WERI-Rb-1 (cell line): ENCODE measurements around the gene ARX.

Experiments used
- DNase-seq: peaks from one replicate; pipeline ENCODE4 v3.0.0-alpha.2; 2020
- H3K27ac ChIP-seq: fragments of 250-450 bp; sonication (Bioruptor Pico); 2 replicates; pipeline ENCODE4 v1.5.1; 2020; ENCODE audit warnings: mild to moderate bottlenecking, moderate library complexity
- H3K27me3 ChIP-seq: fragments of 250-450 bp; sonication (Bioruptor Pico); 2 replicates; pipeline ENCODE4 v1.5.1; 2021; ENCODE audit warnings: mild to moderate bottlenecking, low read depth, moderate library complexity; ENCODE audit not compliant: insufficient read depth, severe bottlenecking
- H3K36me3 ChIP-seq: fragments of 250-450 bp; sonication (Bioruptor Pico); 2 replicates; pipeline ENCODE4 v1.5.1; 2020; ENCODE audit warnings: mild to moderate bottlenecking, moderate library complexity
- H3K4me3 ChIP-seq: 2 replicates; pipeline ENCODE4 v1.5.1; 2011; ENCODE audit warnings: low read depth, mild to moderate bottlenecking, control low read depth, low read length
- H3K9me3 ChIP-seq: fragments of 250-450 bp; sonication (Bioruptor Pico); 2 replicates; pipeline ENCODE4 v1.5.1; 2021; ENCODE audit warnings: mild to moderate bottlenecking, moderate library complexity; ENCODE audit not compliant: severe bottlenecking
- TF ChIP-seq, protein P1 (sequence below): IDR thresholded peaks from 2 replicates; pipeline ENCODE4 v1.5.1; 2011; ENCODE audit warnings: low read depth, mild to moderate bottlenecking, control low read depth, inconsistent platforms, low read length

The ARX gene

DNA sequence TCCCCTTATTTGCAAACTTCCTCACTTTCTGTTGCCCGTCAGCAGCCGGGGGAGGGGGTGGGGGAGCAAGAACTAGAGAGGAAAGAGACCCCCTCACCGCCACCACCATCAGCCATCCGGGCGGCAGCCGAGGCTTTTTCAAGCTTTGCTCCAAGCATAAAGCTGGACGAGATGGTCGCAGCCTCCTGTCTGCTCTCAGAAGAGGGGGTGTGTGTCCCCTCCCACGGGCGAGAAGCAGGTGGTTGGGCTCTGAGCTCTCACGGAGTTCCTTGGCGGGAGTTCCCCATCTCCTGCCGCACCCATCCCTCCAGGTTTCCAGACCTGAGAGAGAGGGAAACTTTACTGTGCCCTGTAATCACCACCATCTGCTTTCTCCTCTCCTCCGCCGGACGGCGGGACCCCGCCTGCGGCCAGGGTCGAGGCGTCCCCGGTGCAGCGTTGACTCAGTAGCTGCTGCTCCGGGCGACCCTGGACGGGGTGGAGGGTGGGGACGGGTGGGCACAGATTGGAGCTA, 4.7 kb upstream of the ARX start:
- no peak for DNase-seq
- Histone ChIP-seq H3K9me3 (peaks cover 4% of the 10 kb centered on the region), H3K27ac (no peak overlapping the region), H3K36me3 (no peaks in the 10 kb centered on the region), H3K27me3 (peaks cover 84% of the 10 kb centered on the region), H3K4me3 (peak overlapping the region; percentile 7)
- TF ChIP-seq, protein P1, sequence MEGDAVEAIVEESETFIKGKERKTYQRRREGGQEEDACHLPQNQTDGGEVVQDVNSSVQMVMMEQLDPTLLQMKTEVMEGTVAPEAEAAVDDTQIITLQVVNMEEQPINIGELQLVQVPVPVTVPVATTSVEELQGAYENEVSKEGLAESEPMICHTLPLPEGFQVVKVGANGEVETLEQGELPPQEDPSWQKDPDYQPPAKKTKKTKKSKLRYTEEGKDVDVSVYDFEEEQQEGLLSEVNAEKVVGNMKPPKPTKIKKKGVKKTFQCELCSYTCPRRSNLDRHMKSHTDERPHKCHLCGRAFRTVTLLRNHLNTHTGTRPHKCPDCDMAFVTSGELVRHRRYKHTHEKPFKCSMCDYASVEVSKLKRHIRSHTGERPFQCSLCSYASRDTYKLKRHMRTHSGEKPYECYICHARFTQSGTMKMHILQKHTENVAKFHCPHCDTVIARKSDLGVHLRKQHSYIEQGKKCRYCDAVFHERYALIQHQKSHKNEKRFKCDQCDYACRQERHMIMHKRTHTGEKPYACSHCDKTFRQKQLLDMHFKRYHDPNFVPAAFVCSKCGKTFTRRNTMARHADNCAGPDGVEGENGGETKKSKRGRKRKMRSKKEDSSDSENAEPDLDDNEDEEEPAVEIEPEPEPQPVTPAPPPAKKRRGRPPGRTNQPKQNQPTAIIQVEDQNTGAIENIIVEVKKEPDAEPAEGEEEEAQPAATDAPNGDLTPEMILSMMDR, result no peak

DNA sequence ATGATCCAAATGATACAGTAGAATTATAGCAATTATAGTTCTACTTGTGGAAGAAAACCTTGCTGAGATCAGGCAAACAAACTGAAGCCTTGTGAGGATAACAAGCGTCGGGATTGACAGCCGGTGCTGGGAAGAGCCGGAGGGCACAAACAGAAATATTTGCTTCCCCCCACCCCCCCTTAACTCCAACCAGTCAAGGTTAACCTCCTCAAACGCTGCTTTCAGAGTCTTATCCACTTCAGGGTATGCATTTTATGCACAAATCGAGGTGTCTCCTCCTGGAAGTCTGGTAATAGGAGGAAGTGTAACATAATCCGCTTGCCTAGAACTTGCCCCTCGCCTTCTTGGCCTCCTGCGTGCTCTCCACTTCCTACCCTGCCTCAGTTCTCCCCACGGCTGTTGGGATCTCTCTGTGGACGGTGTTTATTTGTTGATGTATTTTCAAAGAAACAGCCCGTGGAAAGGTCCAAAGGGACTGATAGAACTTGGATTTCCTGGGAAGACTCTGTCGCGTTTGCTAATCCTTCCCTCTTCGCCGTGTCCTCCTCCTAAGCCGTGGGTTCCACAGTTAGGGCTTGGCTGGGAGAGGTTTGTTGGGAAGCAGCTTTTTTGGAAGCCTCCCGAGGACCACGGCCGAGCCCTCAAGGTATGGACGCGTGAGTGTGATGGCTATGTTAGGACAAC, 4.1 kb upstream of the ARX start:
- Histone ChIP-seq H3K27me3 (peaks cover 90% of the 10 kb centered on the region), H3K9me3 (peaks cover 4% of the 10 kb centered on the region), H3K27ac (no peak overlapping the region), H3K36me3 (no peaks in the 10 kb centered on the region), H3K4me3 (peak overlapping the region; percentile 7)
- no peak for DNase-seq
- TF ChIP-seq, protein P1, result no peak

DNA sequence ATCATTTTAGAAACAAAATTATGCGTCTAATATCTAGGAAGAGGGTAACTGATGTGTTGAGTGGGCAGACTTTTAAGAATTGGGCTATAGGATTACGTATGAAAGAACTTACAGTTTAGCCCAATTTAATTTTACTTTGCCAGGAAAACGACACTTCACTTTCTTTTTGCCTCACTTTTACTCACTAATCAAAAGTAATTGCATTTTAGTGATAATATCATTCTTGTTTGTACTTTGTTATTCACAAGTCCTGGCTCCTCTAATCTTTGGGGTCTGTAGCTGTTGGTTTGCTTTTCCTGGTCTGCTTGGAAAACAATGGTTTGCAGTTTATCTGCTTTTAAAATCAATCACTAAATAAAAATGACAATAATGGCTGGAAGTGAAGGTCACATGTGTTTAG, 2.9 kb upstream of the ARX start:
- TF ChIP-seq, protein P1, result no peak
- Histone ChIP-seq H3K4me3 (no peak overlapping the region), H3K27me3 (peaks cover 96% of the 10 kb centered on the region), H3K9me3 (peaks cover 4% of the 10 kb centered on the region), H3K27ac (no peak overlapping the region), H3K36me3 (no peaks in the 10 kb centered on the region)
- no peak for DNase-seq

DNA sequence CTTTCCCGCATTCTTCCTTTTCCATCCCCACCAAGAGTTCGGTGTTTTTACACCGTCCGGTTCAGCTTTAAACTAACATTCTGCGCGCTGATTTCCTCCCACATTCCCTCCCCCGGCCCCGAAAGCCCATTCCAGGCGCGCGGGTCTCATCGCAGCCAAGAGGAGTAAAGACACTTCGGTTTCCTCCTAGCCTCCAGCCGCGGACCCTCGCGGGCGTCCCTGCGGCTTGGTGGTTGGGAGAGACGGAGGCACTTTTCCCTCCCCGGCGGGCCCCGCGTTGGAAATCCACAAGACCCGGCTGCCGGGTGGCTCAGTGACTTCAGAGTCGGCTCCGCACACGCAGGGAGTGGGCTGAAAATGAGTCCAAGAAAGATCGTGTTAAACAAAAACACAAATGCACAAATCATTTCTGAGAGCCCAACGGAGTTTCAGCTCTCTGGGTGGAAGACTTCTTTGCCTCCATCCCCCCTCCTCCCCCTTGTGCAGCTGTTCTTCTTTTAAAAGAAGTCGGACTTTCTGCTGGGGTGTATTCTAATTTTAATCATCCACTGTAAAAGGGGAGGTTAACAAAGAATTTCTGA, 2.0 kb upstream of the ARX start:
- no peak overlapping the region for H3K27ac ChIP-seq
- TF ChIP-seq, protein P1, result no peak
- DNase-seq, result no peak
- H3K4me3 ChIP-seq, result peak overlapping the region; percentile 27
- peaks cover 92% of the 10 kb centered on the region for H3K27me3 ChIP-seq
- H3K36me3 ChIP-seq, result no peaks in the 10 kb centered on the region
- peaks cover 4% of the 10 kb centered on the region for H3K9me3 ChIP-seq

DNA sequence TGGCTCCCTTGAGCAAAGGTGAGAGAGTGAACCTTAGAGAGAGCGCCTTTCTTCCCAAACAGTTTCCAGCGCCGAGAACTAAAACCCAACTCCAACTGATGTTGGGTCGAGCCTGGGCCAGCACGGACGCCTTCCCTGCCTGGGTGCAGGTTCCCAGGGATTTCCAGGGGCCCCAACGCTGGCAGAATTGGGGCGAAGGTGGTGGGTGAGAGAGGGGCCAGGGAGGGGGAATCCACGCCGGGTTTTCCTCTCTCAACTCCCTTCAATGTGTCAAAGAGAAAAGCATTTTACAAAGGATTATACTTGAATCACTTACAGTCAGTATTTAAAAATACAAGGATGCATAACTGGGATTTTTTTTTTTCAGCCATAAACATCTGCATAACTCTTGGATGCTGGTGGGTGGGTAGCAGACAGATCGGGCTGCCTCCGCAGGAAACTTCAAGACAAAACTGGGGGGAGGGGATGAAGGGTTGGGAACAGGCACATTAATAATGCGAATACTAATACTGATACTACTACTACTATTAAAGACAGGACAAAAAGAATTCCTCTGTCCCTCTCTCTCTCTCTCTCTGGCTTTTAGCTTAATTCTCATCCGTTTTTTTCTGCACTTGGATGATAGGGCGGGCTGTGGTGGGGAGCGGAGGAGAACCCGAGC, 1.3 kb upstream of the ARX start:
- DNase-seq, result no peak
- no peak overlapping the region for H3K27ac ChIP-seq
- peak overlapping the region; percentile 27 for H3K4me3 ChIP-seq
- TF ChIP-seq, protein P1, result no peak
- peaks cover 92% of the 10 kb centered on the region for H3K27me3 ChIP-seq
- peaks cover 4% of the 10 kb centered on the region for H3K9me3 ChIP-seq
- no peaks in the 10 kb centered on the region for H3K36me3 ChIP-seq
